Endothelial cell of umbilical vein (primary cell): ENCODE measurements around the gene TUBB3. TPM values are rescaled to one million over a fixed set of nuclear protein-coding genes. Genes with fewer than 3 reads are reported as not detected.

Source experiments
- BruUV-seq: library from RNA; stranded (reverse); fragments of 400-500 nt; replicated peaks from 2 replicates; lab custom pipeline; 2021; lab: Mats Ljungman, UMichigan
- CTCF ChIA-PET: fragments of 300-600, 350-600 bp; sonication (Branson Sonifier 250); formaldehyde crosslinking; loops from one replicate; lab custom pipeline; 2021; ENCODE audit warnings: antibody characterized with exemption, inconsistent platforms; lab: Charles Lee
- POLR2A ChIA-PET: fragments of 300-600, 350-600 bp; sonication (Branson Sonifier 250); formaldehyde crosslinking; loops from one replicate; lab custom pipeline; 2021; ENCODE audit warnings: antibody characterized with exemption, inconsistent platforms; lab: Charles Lee
- DNase-seq: peaks from one replicate; pipeline ENCODE4 v3.0.0-alpha.2; 2011; ENCODE audit warnings: low read depth, low spot score
- FAIRE-seq: peaks from 2 replicates; lab custom pipeline; 2011; peaks lifted over from hg19 to GRCh38; lab: Jason Lieb, UNC
- H2AFZ ChIP-seq: 2 replicates; pipeline ENCODE4 v1.6.0; 2012; ENCODE audit warnings: low read depth, low read length, control low read depth, inconsistent platforms
- H3K27ac ChIP-seq: 2 replicates; pipeline ENCODE4 v1.5.1; 2011; ENCODE audit warnings: low read depth, mild to moderate bottlenecking, control low read depth, low read length, moderate library complexity; ENCODE audit not compliant: insufficient read depth
- H3K27me3 ChIP-seq, 2 experiments: 2 replicates each; pipeline versions ENCODE4 v1.6.0 to v1.6.1; 2011; ENCODE audit warnings: low read length in 2 of 2, mixed read lengths in 1 of 2; ENCODE audit not compliant: control insufficient read depth in 2 of 2, insufficient read depth in 2 of 2
- H3K36me3 ChIP-seq, 2 experiments: 2 replicates in 1 of 2; 3 replicates in 1 of 2; pipeline ENCODE4 v1.5.1; 2011; ENCODE audit warnings: low read length in 2 of 2, mild to moderate bottlenecking in 1 of 2, moderate library complexity in 1 of 2; ENCODE audit not compliant: control insufficient read depth in 2 of 2, insufficient read depth in 2 of 2; ENCODE audit errors: extremely low read depth in 1 of 2
- H3K4me1 ChIP-seq: 3 replicates; pipeline ENCODE4 v1.5.1; 2011; ENCODE audit warnings: mild to moderate bottlenecking, low read length; ENCODE audit not compliant: control insufficient read depth, insufficient read depth; ENCODE audit errors: extremely low read depth
- H3K4me2 ChIP-seq: 2 replicates; pipeline ENCODE4 v1.6.1; 2011; ENCODE audit warnings: low read length, control low read depth, mixed read lengths; ENCODE audit not compliant: insufficient read depth
- H3K4me3 ChIP-seq, 3 experiments: fragments of 200-600 bp in 1 of 3; sonication (generic), shearing (Covaris generic) in 1 of 3; replicated peaks in 1 of 3; 2 replicates each; pipeline ENCODE4 v1.5.1; 2011 to 2016; ENCODE audit warnings: control low read depth in 3 of 3, low read length in 3 of 3, mild to moderate bottlenecking in 2 of 3, inconsistent platforms in 1 of 3, low read depth in 1 of 3, moderate library complexity in 1 of 3; ENCODE audit not compliant: insufficient read depth in 1 of 3
- H3K79me2 ChIP-seq: 2 replicates; pipeline ENCODE4 v1.6.0; 2012; ENCODE audit warnings: low read length, inconsistent platforms; ENCODE audit not compliant: control insufficient read depth, insufficient read depth
- H3K9ac ChIP-seq: replicated peaks from 2 replicates; pipeline ENCODE3; 2011; ENCODE audit warnings: low read length, control low read depth; ENCODE audit not compliant: insufficient read depth; ENCODE audit errors: extremely low read depth
- H3K9me1 ChIP-seq: replicated peaks from 3 replicates; pipeline ENCODE4 v1.6.0; 2011; ENCODE audit warnings: mild to moderate bottlenecking, low read length; ENCODE audit not compliant: control insufficient read depth, insufficient read depth; ENCODE audit errors: extremely low read depth
- H3K9me3 ChIP-seq: replicated peaks from 2 replicates; pipeline ENCODE4 v1.5.1; 2012; ENCODE audit warnings: low read length, inconsistent platforms; ENCODE audit not compliant: control insufficient read depth, insufficient read depth
- H4K20me1 ChIP-seq: replicated peaks from 2 replicates; pipeline ENCODE3; 2011; ENCODE audit warnings: mild to moderate bottlenecking, low read length; ENCODE audit not compliant: control insufficient read depth, insufficient read depth; ENCODE audit errors: extremely low read depth
- CTCF ChIP-seq, 2 donors: IDR thresholded peaks; 1 replicate in 1 of 2; 2 replicates in 1 of 2; pipeline ENCODE4 v1.5.1; 2011; ENCODE audit warnings: low read length in 2 of 2, mild to moderate bottlenecking in 2 of 2, moderate library complexity in 2 of 2, control low read depth in 1 of 2, inconsistent platforms in 1 of 2, low read depth in 1 of 2; ENCODE audit not compliant: insufficient read depth in 1 of 2; ENCODE audit errors: extremely low read depth in 1 of 2
- EZH2 ChIP-seq: IDR thresholded peaks from 2 replicates; pipeline ENCODE4 v1.6.1; 2012; ENCODE audit warnings: borderline replicate concordance, low read depth, mild to moderate bottlenecking, moderate library complexity, low read length, inconsistent platforms; ENCODE audit not compliant: severe bottlenecking
- FOS ChIP-seq: IDR thresholded peaks from 2 replicates; pipeline ENCODE4 v1.6.1; 2011; ENCODE audit warnings: mild to moderate bottlenecking, low read length, moderate library complexity, borderline replicate concordance; ENCODE audit not compliant: insufficient read depth
- GATA2 ChIP-seq: IDR thresholded peaks from 2 replicates; pipeline ENCODE4 v1.7.0; 2011; ENCODE audit warnings: low read depth, mild to moderate bottlenecking, moderate library complexity, mixed read lengths, low read length; ENCODE audit not compliant: insufficient read length, insufficient read depth
- JUN ChIP-seq: IDR thresholded peaks from 2 replicates; pipeline ENCODE4 v1.6.1; 2011; ENCODE audit warnings: borderline replicate concordance, low read depth; ENCODE audit not compliant: insufficient read length, insufficient read depth
- MAX ChIP-seq: IDR thresholded peaks from 2 replicates; pipeline ENCODE4 v1.6.1; 2011; ENCODE audit not compliant: insufficient read depth, insufficient read length
- MYC ChIP-seq: IDR thresholded peaks from one replicate; pipeline ENCODE4 v1.6.1; 2011; ENCODE audit warnings: mild to moderate bottlenecking, low read depth, low read length
- POLR2A ChIP-seq: IDR thresholded peaks from 2 replicates; pipeline ENCODE4 v1.6.1; 2012; ENCODE audit warnings: low read depth, mild to moderate bottlenecking, control low read depth, low read length
- POLR2AphosphoS5 ChIP-seq: IDR thresholded peaks from 2 replicates; pipeline ENCODE4 v1.6.1; 2012; ENCODE audit warnings: low read depth, mild to moderate bottlenecking, control low read depth, low read length, moderate library complexity; ENCODE audit not compliant: insufficient read depth
- dilution Hi-C: fragments of 300-500 bp; cut with MboI; formaldehyde crosslinking; loops from one replicate; pipeline ENCODE4 v1.15.0; 2019; ENCODE audit warnings: low sequenced_read_pairs; ENCODE audit not compliant: extremely low pct_ligation_motif_present
- intact Hi-C: fragments of 100-400 bp; cut with micrococcal nuclease; formaldehyde crosslinking; loops from one replicate; pipeline ENCODE4 v1.10.0; 2022
- polyA plus RNA-seq, 4 experiments: library from polyadenylated mRNA; depleted of rRNA in 3 of 4; stranded (reverse) in 3 of 4; unstranded in 1 of 4; fragments of >200 nt; gene quantifications; 2 replicates each; pipeline versions ENCODE4 v1.2.1 to v1.2.3, GENCODE V29; 2011 to 2012; ENCODE audit warnings: missing spikeins in 1 of 4
- total RNA-seq: library from RNA; stranded (reverse); gene quantifications from 2 replicates; pipeline ENCODE4 v1.2.3, GENCODE V29; 2021

Gene TUBB3
- total and polyA plus RNA-seq, 2 donors (not counting 3 experiments of a cell fraction or from before 2014, with no cell fraction given) = 170 to 215 TPM

DNA sequence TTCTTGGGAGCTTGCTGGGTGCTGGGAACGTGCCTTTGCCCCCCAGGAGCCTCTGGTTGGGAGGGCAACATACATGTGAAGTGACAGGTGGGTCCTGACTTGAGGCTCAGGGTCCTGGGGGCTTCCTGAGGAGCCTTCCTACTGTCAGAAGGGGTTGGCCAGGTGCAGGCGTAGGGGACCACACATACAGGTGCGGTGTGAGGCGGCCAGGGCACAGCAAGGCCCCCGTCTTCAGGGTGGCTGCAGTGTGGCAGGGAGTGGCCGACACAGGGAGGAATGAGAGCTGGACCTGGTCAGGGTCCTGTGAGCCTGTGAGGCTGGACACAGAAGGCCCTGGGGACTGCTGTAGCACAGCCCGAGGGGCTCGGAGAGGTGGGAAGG is 39.1 kb upstream of the TUBB3 start:
- BruUV-seq = no TSS peak
- peaks cover 36% of the 10 kb centered on the region for H3K79me2 ChIP-seq
- no peak overlapping the region for H3K4me3 ChIP-seq
- H4K20me1 ChIP-seq = no peaks in the 10 kb centered on the region
- H3K36me3 ChIP-seq = peaks cover 20 to 46% of the 10 kb centered on the region in 2 experiments
- no peaks in the 10 kb centered on the region for H3K27me3 ChIP-seq
- POLR2A ChIA-PET = no interaction called here
- no peak overlapping the region for H3K9ac ChIP-seq
- no peaks in the 10 kb centered on the region for H3K4me1 ChIP-seq
- dilution Hi-C loops (no loop called here), intact Hi-C loops (no loop called here)
- H3K27ac ChIP-seq = no peak overlapping the region
- TF ChIP-seq MYC (no peak), EZH2 (no peak), MAX (no peak), GATA2 (no peak), CTCF (IDR thresholded peaks at IDR 0.05; ENCODE audit: extremely low read depth in 1 of 2, insufficient read depth in 1 of 2, low read depth in 1 of 2, low read length in 2 of 2) (no peak), FOS (no peak), POLR2AphosphoS5 (no peak), JUN (no peak), POLR2A (no peak)
- no peak overlapping the region for H2AFZ ChIP-seq
- no peak overlapping the region for H3K4me2 ChIP-seq
- CTCF ChIA-PET = no interaction called here
- DNase-seq = no peak
- no peak for FAIRE-seq
- H3K9me1 ChIP-seq = no peaks in the 10 kb centered on the region
- no peaks in the 10 kb centered on the region for H3K9me3 ChIP-seq
